Measurements from ENCODE around the gene PHACTR2.
A peak's percentile ranks its signal among the peaks of the same experiment; 100 is the strongest.
"Not testable (repeated sequence)": the region's sequence is repeated elsewhere in the genome, so short reads cannot be mapped to it uniquely, and the experiment has no call there.

Gene PHACTR2

GRCh38 chr6:143699430-143699825, 21.7 kb downstream of the PHACTR2 start:
- DNase-seq, result no peak

DNA sequence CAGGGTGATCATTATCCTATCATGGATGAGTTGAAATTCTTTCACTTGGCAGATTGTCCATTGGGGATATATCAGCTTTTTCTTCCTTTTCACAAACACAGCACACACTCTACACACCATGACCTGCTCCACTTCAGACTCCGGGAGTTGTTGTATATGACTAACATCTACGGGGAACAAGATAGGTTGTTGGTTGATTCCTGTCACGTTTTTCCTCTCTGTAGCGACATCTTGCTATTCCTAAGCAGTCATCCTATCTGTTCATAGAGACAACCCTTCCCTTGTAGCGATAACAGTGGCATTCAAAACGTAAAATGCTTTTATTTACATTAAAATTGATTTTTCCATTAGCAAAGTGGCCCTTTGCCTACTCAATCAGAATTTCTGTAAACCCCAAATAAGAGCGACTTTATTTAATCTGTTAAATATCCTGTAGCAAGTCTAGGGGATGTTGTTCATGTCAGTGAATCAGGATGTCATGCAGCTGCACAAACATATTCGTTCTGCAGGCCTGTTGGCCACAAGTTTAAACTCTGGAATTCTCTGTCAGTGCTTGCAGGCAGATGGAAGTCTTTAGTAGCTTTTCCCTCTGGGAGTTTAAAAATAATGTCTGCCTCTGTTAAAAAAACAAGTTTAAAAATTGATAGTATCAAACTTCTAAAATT, 23.1 kb downstream of the PHACTR2 start:
- DNase-seq, result peak; percentile 43 to 57

- no peak for DNase-seq
Measured at GRCh38 chr6:143701349-143702234, 23.8 kb downstream of the PHACTR2 start.

DNA sequence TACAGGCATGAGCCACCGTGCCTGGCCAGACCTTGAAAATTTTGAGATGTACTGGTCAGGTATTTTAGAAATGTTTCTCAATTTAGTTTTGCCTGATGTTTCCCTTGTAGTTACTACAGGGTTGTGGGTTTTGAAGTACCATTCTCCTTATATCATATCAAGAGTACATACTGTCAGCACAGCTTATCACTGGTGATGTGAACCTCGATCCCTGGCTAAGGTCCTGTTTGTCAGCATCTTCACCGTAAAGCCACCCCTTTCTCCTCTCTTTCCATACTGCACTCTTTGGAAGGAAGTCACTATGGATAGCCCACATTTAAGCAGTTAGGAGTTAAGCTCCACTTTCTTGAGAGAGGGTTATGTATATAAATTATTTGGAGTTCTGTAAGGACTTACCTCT, 27.8 kb downstream of the PHACTR2 start:
- DNase-seq, result no peak

GRCh38 chr6:143707697-143708096, 29.9 kb downstream of the PHACTR2 start:
- DNase-seq, result no peak

GRCh38 chr6:143708889-143709288, 31.1 kb downstream of the PHACTR2 start:
- DNase-seq, result no peak

GRCh38 chr6:143711714-143712113, 33.9 kb downstream of the PHACTR2 start:
- no peak for DNase-seq

GRCh38 chr6:143718472-143718871, 40.7 kb downstream of the PHACTR2 start:
- no peak for DNase-seq

GRCh38 chr6:143721642-143722041, 43.9 kb downstream of the PHACTR2 start:
- no peak for DNase-seq

DNA sequence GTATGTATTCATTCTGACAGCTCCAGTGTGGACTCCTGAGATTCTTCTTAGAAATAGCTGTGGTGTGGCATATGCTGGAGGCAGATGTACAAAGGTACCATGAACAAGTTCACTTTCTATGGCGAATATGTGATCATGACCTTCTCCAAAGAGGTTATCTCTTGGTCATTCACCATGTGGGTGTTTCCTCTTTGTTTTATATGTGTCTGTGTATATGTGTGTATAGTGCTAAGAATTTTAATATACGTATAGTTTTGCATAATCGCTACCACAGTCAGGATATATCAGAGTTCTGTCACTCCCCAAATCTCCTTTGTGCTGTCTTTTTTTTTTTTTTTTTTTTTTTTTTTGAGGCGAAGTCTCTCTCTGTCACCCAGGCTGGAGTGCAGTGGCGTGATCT, 47.1 kb downstream of the PHACTR2 start:
- DNase-seq, result no peak

DNA sequence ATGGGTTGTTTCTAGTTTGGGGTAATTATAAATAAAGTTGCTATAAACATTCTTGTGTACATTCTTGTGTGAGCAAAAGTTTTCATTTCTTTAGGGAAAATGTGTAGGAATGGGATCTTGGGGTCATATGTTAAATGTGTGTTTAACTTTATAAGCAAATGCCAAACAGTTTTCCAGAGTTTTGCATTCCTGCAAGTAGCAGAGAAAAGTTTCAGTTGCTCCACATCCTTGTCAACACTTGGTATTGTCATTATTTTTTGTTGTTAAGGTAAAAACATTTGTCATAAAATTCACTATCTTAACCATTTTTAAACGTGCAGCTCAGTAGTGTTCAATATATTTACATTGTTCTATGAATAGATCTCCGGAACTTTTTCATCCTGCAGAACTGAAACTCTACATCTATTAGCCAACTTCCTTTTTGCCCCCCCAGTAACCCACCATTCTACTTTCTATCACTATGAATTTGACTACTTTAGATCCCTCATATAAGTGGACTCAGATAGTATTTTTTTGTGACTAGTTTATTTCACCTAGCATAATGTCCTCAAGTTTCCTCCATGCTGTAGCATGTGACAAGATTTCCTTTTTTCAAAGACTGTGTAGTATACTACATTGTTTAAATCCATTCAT, 48.4 kb downstream of the PHACTR2 start:
- no peak for DNase-seq

GRCh38 chr6:143727035-143727434, 49.3 kb downstream of the PHACTR2 start:
- DNase-seq, result no peak

DNA sequence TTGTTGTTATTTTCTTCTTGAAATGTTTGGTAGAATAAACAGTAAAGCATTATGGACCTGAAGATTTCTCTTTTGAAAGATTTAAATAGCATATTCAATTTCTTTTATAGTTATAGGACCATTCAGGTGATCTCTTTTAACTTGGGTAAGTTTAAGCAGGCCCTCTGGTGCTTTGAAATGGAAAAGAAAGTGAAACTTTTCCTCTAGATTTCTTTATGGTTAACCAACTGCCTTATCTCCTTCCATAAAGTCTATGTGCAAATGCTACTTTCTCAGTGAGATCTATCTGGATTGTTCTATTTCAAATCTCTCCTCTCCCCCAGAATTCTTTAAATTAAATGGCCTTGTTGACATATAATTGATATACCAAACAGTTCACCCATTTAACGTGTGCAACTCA, 54.0 kb downstream of the PHACTR2 start:
- DNase-seq, result no peak

DNA sequence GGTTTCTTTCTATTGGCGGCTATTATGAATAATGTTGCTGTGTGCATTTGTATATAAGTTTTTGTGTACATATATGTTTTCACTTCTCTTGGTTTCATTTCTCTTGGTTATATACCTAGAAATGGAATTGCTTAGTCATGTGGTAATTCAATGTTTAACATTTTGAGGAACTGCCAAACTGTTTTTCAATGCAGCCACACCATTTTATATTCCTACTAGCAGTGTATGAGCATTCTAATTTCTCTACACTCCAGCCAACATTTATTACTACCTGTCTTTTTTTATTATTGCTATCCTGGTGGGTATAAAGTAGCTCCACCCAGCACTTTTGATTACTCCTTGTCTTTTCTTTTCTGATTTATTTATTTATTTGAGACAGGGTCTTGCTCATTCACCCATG, 54.8 kb downstream of the PHACTR2 start:
- DNase-seq, result no peak

- no peak for DNase-seq
Measured at GRCh38 chr6:143733510-143733909, 55.7 kb downstream of the PHACTR2 start.

GRCh38 chr6:143734641-143735063, 56.9 kb downstream of the PHACTR2 start:
- no peak for DNase-seq

- DNase-seq, result not testable (repeated sequence)
Measured at GRCh38 chr6:143738072-143738690, 60.4 kb downstream of the PHACTR2 start.

DNA sequence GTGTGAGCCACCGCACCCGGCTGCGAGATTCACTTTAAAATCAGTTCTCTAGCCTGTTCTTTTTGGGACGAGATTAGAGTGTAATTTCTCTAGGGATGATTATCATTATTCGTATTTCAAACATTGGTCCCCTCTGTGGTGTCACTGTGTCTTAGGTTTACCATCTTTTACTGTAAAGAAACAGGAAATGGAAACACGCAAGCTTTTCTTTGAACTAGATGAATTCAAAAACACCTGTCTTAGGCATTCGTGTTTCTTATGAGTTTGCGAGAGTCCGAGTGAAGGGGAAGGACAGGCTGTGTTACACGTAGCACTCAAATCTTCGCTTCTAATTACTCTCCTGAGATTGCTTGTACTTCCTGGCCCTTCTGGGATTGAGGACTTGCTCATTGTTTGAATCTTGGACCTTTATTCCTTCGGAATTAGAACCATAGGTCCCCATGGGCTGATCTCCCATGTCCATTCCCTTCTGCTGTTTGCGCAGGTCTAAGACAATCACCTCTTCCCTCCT, 61.6 kb downstream of the PHACTR2 start:
- DNase-seq, result no peak

DNA sequence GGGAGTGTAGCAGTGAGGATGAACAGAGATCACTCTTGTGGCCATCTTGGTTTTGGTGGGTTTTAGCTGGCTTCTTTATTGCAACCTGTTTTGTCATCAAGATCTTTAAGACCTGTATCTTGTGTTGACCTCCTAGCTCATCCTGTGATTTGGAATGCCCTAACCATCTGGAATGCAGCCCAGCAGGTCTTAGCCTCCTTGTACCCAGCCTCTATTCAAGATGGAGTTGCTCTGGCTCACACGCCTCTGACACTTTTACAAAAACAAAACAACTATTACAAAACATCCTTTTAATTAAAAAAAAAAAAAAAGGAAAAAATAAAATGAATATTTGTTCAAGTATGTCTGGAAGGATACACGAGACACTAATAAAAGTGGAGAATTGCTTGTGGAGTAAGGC, 62.4 kb downstream of the PHACTR2 start:
- DNase-seq, result no peak

DNA sequence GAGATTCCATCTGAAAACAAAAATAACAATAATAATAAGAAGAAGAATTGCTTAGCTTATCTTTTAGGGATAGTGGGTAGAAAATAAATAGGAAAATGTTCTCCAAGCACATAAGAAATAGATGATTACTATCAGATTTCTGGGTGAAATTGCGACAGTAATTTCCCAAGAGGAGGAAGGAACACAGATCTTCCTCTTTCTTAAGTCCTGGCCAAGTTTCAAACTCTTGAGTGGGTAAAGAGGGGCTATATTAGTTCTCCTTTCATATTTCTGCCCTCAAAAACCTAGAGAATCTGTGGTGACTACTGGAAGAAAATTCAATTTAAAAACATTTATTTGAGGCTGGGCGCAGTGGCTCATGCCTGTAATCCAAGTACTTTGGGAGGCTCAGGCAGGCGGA, 63.7 kb downstream of the PHACTR2 start:
- DNase-seq, result no peak

DNA sequence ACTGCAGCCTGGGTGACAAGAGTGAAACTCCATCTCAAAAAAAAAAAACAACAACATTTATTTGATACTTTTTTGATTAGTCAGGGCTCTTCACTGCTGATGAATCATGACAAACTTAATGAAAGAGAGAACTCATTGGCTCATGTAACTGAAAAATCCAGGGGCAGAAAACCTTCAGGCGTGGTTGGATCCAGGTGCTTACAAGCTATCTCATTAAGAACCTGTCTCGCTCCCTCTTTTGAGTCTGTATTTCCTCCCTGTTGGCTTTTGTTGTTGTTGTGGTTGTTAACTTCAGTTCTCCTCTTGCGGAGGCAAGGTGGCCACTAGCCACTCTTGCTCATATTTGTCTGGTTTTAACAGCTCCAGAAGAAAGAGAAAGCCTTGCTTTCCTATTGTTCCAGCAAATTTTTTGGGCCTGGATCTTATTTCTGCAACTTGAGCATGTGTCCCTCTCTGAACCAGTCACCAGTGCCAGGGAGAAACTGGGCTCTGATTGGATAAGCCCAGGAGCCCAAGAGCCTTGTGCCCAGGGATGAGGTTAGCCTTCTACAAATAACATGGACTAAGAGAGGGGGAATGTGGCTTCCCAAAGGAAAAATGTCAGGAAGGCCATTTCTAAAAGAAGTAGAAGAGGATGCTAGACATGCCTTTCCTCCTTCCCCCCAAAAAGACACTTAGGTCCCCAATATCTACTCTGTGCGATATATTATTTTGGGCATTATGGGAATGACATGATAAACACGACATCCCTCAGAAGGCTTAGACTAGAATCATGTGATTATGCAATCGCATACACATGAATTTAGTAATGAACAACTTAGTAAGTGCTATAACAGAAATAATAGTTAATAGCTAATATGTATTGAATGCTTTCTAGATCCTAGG, 64.5 kb downstream of the PHACTR2 start:
- no peak for DNase-seq

DNA sequence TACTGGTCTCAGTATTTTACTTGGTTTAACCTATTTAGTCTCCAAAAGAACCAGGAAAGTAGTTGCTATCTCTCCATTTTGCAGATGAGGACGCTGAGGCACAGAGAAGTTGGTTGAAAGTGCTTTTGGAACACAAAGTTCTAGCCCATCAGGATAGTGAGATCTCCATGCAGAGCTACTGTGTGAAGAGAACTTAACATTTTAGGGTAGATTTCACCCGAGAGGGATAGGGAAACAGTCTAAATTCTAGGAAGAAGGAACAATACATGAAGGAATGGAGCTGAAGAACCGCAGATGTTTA, 65.1 kb downstream of the PHACTR2 start:
- DNase-seq, result no peak
